ENCODE results near the gene CAPN5. TPM values are rescaled to one million over a fixed set of nuclear protein-coding genes. Genes with fewer than 3 reads are reported as not detected.

CAPN5 gene
- total RNA-seq, 1 donor = 14.7 TPM

GRCh38 chr11:77121096-77121640 is 54.4 kb downstream of the CAPN5 start:
- H3K4me3 ChIP-seq (ENCODE audit: low read depth, low read length) = no peak overlapping the region
- no peak for DNase-seq (ENCODE audit: low read depth)
- TF ChIP-seq CTCF (IDR thresholded peaks at IDR 0.05; ENCODE audit: insufficient read depth, low read depth, low read length) = no peak

DNA sequence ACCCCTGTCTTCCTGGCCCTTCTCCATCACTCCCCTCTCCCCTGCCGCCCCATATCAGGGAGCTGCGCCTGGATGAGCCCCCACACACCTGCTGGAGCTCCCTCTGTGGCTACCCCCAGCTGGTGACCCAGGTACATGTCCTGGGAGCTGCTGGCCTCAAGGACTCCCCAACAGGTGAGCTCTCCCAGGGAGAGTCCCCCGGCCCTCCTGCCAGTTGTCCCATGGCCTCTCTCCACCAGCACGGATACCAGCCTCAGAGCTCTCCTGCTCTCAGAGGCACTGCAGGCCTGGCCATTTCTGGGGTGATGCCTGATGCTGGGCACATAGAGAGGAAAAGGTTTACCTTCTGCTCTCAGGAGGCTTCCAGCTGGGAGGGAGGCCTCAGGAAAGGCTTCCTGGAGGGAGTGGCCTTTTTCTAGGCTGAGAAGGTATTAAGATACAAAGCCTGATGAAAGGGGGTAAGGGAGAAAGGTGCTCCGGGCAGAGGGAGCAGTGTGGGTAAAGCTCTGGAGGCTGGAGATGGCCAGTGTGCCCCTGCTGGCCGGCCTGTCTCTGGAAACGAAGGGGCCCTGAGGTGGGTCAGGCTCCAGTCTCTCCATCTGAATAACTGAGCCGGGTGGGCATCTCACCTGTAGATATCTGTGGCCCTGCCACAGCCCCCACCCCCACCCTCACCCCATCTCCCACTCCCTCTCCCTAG is 55.3 kb downstream of the CAPN5 start:
- no peak overlapping the region for H3K4me3 ChIP-seq (ENCODE audit: low read depth, low read length)
- TF ChIP-seq CTCF (IDR thresholded peaks at IDR 0.05; ENCODE audit: insufficient read depth, low read depth, low read length) = no peak
- no peak for DNase-seq (ENCODE audit: low read depth)

DNA sequence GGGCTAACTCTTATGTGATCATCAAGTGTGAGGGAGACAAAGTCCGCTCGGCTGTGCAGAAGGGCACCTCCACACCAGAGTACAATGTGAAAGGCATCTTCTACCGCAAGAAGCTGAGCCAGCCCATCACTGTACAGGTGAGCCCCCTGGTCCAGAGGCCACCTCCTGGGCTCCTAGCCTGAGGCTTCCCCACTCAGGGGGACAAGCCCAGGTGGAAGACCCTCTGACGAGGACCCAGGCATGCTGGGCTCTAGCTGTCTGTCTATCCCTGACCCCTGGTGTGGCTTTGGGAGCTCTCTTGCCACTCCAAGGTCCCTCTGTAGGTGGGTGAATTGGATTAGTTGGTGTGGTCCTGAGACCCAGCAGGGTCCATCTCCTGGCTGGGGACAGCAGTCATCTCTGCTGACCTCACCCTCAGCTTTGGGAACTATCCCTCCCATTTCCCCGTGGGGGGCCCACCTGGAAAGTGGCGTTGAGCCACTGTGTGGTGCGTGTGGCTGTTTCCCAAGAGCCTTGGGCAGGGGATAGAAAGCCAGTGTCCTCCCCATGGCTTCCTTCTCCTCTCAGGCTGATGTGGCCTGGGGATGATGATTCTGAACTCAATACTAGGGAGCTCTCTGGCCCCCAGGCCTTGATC is 55.9 kb downstream of the CAPN5 start:
- DNase-seq (ENCODE audit: low read depth) = no peak
- TF ChIP-seq CTCF (IDR thresholded peaks at IDR 0.05; ENCODE audit: insufficient read depth, low read depth, low read length) = no peak
- H3K4me3 ChIP-seq (ENCODE audit: low read depth, low read length) = no peak overlapping the region

GRCh38 chr11:77123591-77123990 is 56.8 kb downstream of the CAPN5 start:
- H3K4me3 ChIP-seq (ENCODE audit: low read depth, low read length) = no peak overlapping the region
- no peak for TF ChIP-seq CTCF (IDR thresholded peaks at IDR 0.05; ENCODE audit: insufficient read depth, low read depth, low read length)

GRCh38 chr11:77124041-77124440 is 57.3 kb downstream of the CAPN5 start:
- no peak overlapping the region for H3K4me3 ChIP-seq (ENCODE audit: low read depth, low read length)
- TF ChIP-seq CTCF (IDR thresholded peaks at IDR 0.05; ENCODE audit: insufficient read depth, low read depth, low read length) = no peak
- DNase-seq (ENCODE audit: low read depth) = no peak

More at GRCh38 chr11:77123591-77123990, 56.8 kb downstream of the CAPN5 start:
- DNase-seq (ENCODE audit: low read depth) = no peak

DNA sequence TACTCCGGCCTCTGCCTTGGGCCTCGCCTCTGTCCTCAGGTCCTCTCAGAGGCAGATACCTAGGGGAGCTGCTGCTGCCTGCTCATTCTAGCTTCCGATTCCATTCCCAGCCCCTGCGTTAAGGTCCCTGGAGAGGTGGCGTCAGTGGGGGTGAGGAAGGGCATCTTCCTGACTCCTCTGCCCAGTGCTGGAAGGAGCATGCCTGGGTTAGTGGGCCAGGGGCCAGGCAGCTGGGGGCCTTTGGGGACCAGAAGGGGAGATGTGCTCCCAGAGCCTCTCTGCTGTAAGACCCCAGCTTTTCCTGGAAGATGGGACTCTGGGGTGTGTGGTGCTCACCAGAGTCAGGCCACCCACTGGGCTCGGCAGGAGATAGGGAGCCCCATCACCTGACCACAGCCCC is 57.7 kb downstream of the CAPN5 start:
- H3K4me3 ChIP-seq (ENCODE audit: low read depth, low read length) = no peak overlapping the region
- no peak for DNase-seq (ENCODE audit: low read depth)
- no peak for TF ChIP-seq CTCF (IDR thresholded peaks at IDR 0.05; ENCODE audit: insufficient read depth, low read depth, low read length)
